Psoas muscle (tissue), 8 donors: ENCODE results near the gene COPS2. TPM values are rescaled to one million over a fixed set of nuclear protein-coding genes. Genes with fewer than 3 reads are reported as not detected.

Experiments used
- ATAC-seq, 4 donors: fragments of 200-7000 bp; cut with Tn5 transposase; one replicate each; pipeline ENCODE4 v1.9.1; 2020; ENCODE audit warnings: moderate library complexity in 3 of 4, mild to moderate bottlenecking in 2 of 4
- DNase-seq, 2 donors: peaks; one replicate each; pipeline ENCODE4 v3.0.0-alpha.2; 2020
- H3K27ac ChIP-seq: fragments of 200-600 bp; one replicate; pipeline ENCODE4 v1.8.0; 2022
- H3K27me3 ChIP-seq, 3 donors: fragments of 200-600 bp in 1 of 3; one replicate each; pipeline versions ENCODE4 v1.6.1 to v1.8.0; 2013 to 2022; ENCODE audit warnings: low read length in 2 of 3, mild to moderate bottlenecking in 2 of 3, moderate library complexity in 1 of 3; ENCODE audit not compliant: insufficient read depth in 3 of 3
- H3K36me3 ChIP-seq, 2 donors: fragments of 200-600 bp in 1 of 2; one replicate each; pipeline versions ENCODE4 v1.6.1 to v1.8.0; 2013 to 2022; ENCODE audit warnings: low read depth in 1 of 2, mild to moderate bottlenecking in 1 of 2, moderate library complexity in 1 of 2; ENCODE audit not compliant: insufficient read depth in 1 of 2
- H3K4me1 ChIP-seq: fragments of 200-600 bp; one replicate; pipeline ENCODE4 v1.8.0; 2022
- H3K4me3 ChIP-seq: fragments of 200-600 bp; one replicate; pipeline ENCODE4 v1.8.0; 2022; ENCODE audit warnings: mild to moderate bottlenecking
- H3K9me3 ChIP-seq: fragments of 200-600 bp; one replicate; pipeline ENCODE4 v1.8.0; 2022
- whole genome bisulfite sequencing, 3 donors: extraction: QIAGEN DNeasy Blood & Tissue Kit; methylation state at CpG; one replicate each; pipeline versions ENCODE4 v1.1.6 to v1.1.7; 2013; 5-methylcytosine and 5-hydroxymethylcytosine counted together
- intact Hi-C, 2 donors: fragments of 100-400 bp; cut with DNase I; formaldehyde crosslinking; loops; one replicate each; pipeline versions ENCODE4 v1.11.0 to v1.14.2; 2022
- polyA plus RNA-seq, 3 donors: library from polyadenylated mRNA; stranded (reverse); fragments of 200-250 nt; gene quantifications; one replicate each; pipeline ENCODE4 v1.2.3, GENCODE V29; 2013
- total RNA-seq, 4 donors: library from RNA; stranded (reverse); fragmentation: NEBNext Ultra II Directional in 2 of 4; extraction: Animal tissue kit (Norgen Biotek cat#: 25700) in 2 of 4; gene quantifications; one replicate each; pipeline versions ENCODE4 v1.2.1 to v1.2.4, GENCODE V29; 2021 to 2023
- TF ChIP-seq, protein P1 (sequence below): fragments of 200-600 bp; IDR thresholded peaks from one replicate; pipeline ENCODE4 v1.8.0; 2022; ENCODE audit warnings: antibody characterized with exemption
- donor health status: healthy with polysubstance abuse.
- donor health status: DM: no; HTN: no; CAD: no; lungs with moderate emphysema.
- donor health status: Bipolar disorder and iron deficiency.
- donor health status: healthy.
- donor health status: DM: yes; HTN: yes; CAD: no.
- donor health status: DM: no; HTN: no; CAD: no.
- donor health status: DM: no; HTN: no; CAD: no.
- donor health status: DM: yes; HTN: yes; CAD: no.

The COPS2 gene
- total and polyA plus RNA-seq, 7 donors: 95.6 to 243 (median 130) TPM

DNA sequence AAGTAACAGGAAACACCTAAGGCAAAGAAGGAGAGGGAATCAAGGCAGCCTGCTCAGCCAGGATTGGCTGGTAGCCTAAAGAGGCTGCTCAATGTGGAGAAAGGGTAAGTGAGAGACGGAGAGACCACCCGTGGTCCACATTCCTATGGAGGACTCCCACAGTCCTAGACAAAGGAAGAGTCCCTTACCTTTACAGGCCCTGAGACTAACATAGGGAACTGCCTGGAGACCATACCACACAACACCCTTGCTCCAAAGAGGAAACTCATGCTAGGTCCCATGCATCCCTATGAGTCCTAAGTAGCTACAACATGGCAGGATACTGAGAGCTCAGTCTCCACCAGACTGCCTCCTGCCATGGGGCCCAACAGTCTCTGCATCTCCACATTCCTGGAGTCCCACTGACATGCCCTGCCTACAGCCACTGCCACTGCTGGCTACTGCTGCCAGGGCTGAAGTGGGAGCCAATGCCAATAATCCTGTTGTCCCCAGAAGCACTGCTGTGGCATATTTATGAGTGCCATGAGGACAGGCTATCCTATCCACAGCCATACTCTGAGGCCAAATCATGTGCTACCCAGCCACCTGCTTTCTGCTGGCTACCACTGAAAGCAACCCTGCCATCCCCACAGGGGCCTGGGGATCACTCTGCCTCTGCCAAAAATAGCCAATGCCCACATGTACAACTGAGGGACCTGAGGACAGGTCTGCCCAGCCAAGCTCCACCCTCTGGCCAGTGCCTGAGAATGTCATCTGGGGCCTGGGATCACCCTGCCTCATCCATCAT lies 45.0 kb downstream of the COPS2 start:
- no peak overlapping the region for H3K27ac ChIP-seq
- peaks cover 0 to 22% of the 10 kb centered on the region in 2 donors for H3K36me3 ChIP-seq
- peak; percentile 64 to 85 (median 84) for ATAC-seq
- no peak overlapping the region for H3K4me3 ChIP-seq
- WGBS, 3 donors: 66 to 85% (median 83%) methylated on average over 2 of the region's 2 CpGs
- peaks cover 6% of the 10 kb centered on the region for H3K9me3 ChIP-seq
- intact Hi-C loops: no loop called here
- TF ChIP-seq, protein P1, sequence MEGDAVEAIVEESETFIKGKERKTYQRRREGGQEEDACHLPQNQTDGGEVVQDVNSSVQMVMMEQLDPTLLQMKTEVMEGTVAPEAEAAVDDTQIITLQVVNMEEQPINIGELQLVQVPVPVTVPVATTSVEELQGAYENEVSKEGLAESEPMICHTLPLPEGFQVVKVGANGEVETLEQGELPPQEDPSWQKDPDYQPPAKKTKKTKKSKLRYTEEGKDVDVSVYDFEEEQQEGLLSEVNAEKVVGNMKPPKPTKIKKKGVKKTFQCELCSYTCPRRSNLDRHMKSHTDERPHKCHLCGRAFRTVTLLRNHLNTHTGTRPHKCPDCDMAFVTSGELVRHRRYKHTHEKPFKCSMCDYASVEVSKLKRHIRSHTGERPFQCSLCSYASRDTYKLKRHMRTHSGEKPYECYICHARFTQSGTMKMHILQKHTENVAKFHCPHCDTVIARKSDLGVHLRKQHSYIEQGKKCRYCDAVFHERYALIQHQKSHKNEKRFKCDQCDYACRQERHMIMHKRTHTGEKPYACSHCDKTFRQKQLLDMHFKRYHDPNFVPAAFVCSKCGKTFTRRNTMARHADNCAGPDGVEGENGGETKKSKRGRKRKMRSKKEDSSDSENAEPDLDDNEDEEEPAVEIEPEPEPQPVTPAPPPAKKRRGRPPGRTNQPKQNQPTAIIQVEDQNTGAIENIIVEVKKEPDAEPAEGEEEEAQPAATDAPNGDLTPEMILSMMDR: no peak
- H3K4me1 ChIP-seq: no peaks in the 10 kb centered on the region
- peak in 1 of 2 donors; percentile 47 for DNase-seq
- no peaks in the 10 kb centered on the region for H3K27me3 ChIP-seq

GRCh38 chr15:49103002-49103401 lies 52.4 kb downstream of the COPS2 start:
- Histone ChIP-seq H3K9me3 (no peaks in the 10 kb centered on the region), H3K36me3 (peaks cover 0 to 9% of the 10 kb centered on the region in 2 donors), H3K27me3 (no peaks in the 10 kb centered on the region), H3K4me3 (no peak overlapping the region), H3K27ac (no peak overlapping the region), H3K4me1 (no peaks in the 10 kb centered on the region)
- 70 to 95% (median 75%) methylated on average over 2 of the region's 2 CpGs for WGBS, 3 donors
- intact Hi-C loops: no loop called here
- ATAC-seq (no peak), DNase-seq (no peak)
- TF ChIP-seq, protein P1: no peak

DNA sequence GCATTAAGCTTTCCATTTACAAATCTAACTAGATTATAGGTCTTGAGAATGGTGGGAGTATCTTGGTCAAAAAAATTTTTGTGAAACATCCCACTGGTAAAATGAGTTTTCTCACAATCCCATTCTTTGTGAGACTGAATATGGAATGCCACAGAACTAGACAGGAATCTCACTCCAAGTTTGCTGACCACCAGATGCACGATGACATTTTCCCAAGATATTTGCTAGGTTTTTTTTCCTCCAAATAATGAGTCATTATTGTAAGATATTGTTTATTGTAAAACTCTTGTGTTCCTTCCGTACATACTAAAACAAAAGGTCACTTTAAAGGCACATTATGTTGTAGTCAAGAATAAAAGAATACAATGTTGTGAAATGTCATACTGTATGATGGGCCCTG lies 53.9 kb downstream of the COPS2 start:
- ATAC-seq: no peak
- H3K9me3 ChIP-seq: no peaks in the 10 kb centered on the region
- TF ChIP-seq, protein P1: no peak
- H3K36me3 ChIP-seq: peaks cover 0 to 9% of the 10 kb centered on the region in 2 donors
- no peak for DNase-seq
- H3K27ac ChIP-seq: no peak overlapping the region
- 78 to 84% (median 83%) methylated on average over 2 of the region's 2 CpGs for whole genome bisulfite sequencing, 3 donors
- no peak overlapping the region for H3K4me3 ChIP-seq
- H3K27me3 ChIP-seq: no peaks in the 10 kb centered on the region
- intact Hi-C loops: no loop called here
- H3K4me1 ChIP-seq: no peaks in the 10 kb centered on the region

DNA sequence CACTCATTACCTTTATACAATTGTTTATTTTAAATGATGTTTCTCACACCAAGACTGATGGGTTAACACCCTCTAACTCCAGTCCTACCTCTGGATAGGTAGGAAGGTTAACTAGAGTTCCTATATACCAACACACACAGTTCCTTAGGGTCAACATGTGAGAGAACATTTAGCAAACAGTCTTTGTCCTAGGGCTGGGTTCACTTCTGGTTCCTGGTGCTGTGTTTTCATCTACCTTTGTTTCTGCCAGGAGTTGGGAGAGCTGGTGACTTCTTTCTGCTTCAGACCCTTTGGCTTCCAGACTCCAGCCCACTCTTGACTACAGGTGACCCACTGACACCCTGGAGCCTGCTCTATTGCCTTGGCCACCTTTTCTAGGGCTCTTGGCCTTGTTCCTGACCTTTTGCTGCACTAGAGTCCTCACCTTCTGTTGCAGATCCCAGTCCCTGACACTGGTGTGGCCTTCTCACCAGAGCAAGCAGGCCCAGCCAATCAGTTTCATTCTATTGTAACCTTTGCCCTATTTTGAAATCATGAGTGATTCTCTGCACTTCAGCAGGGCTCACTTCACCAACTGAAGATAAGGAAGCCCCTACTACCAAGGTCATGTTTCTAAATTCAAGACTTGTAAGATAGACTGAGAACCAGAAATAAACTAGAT lies 59.2 kb downstream of the COPS2 start:
- no peaks in the 10 kb centered on the region for H3K36me3 ChIP-seq
- H3K4me3 ChIP-seq: no peak overlapping the region
- intact Hi-C loops: no loop called here
- DNase-seq (no peak), ATAC-seq (no peak)
- no peak overlapping the region for H3K27ac ChIP-seq
- no peaks in the 10 kb centered on the region for H3K9me3 ChIP-seq
- TF ChIP-seq, protein P1: no peak
- H3K27me3 ChIP-seq: no peaks in the 10 kb centered on the region
- H3K4me1 ChIP-seq: no peaks in the 10 kb centered on the region
